Thyroid gland (tissue), 4 donors: Measurements from ENCODE around the gene SEMA4A.

Experiments used
- CTCF ChIP-seq, 6 experiments: fragments of 200-600 bp in 3 of 6; fragments of 450-650 bp in 3 of 6; sonication (generic) in 3 of 6; IDR thresholded peaks; one replicate each; pipeline ENCODE4 v1.5.1; 2016 to 2019; ENCODE audit warnings: antibody characterized with exemption in 6 of 6, mild to moderate bottlenecking in 2 of 6, inconsistent platforms in 1 of 6, moderate library complexity in 1 of 6
- POLR2A ChIP-seq, 2 donors: fragments of 450-650 bp; IDR thresholded peaks; one replicate each; pipeline ENCODE4 v1.6.1; 2017; ENCODE audit warnings: antibody characterized with exemption in 2 of 2, mild to moderate bottlenecking in 2 of 2, moderate library complexity in 1 of 2

- no peak for TF ChIP-seq CTCF (IDR thresholded peaks at IDR 0.05)
- TF ChIP-seq POLR2A (IDR thresholded peaks at IDR 0.05), result no peak
These were observed 49.9 kb downstream of the SEMA4A start for GRCh38 chr1:156203331-156203730.
